Activated B cell treated with CpG ODN at 0.5 μM for 24 hours (primary cell): ENCODE results near the gene MZT2A. TPM values are rescaled to one million over a fixed set of nuclear protein-coding genes. Genes with fewer than 3 reads are reported as not detected.
"Not testable (repeated sequence)": the region's sequence is repeated elsewhere in the genome, so short reads cannot be mapped to it uniquely, and the experiment has no call there.

Experiments used
- ATAC-seq: fragments of 200-7000 bp; cut with Tn5 transposase; one replicate; pipeline ENCODE4 v1.10.0; 2021; ENCODE audit warnings: low read depth, mild to moderate bottlenecking, moderate library complexity
- CTCF ChIA-PET: fragments of 350-600 bp; sonication (Branson Sonifier 250); formaldehyde crosslinking; loops from one replicate; lab custom pipeline; 2021; ENCODE audit warnings: antibody characterized with exemption; lab: Charles Lee
- POLR2A ChIA-PET: fragments of 350-600 bp; sonication (Branson Sonifier 250); formaldehyde crosslinking; loops from one replicate; lab custom pipeline; 2021; ENCODE audit warnings: antibody characterized with exemption; lab: Charles Lee
- DNase-seq: peaks from one replicate; pipeline ENCODE4 v3.0.0; 2022
- H3K27ac Mint-ChIP-seq: one replicate; pipeline ENCODE4 v1.8.0; 2020; ENCODE audit warnings: mixed read lengths
- H3K27me3 Mint-ChIP-seq: one replicate; pipeline ENCODE4 v1.8.0; 2021; ENCODE audit warnings: mixed read lengths
- H3K36me3 Mint-ChIP-seq: one replicate; pipeline ENCODE4 v1.8.0; 2021; ENCODE audit warnings: low read depth, mixed read lengths
- H3K4me1 Mint-ChIP-seq: one replicate; pipeline ENCODE4 v1.8.0; 2021; ENCODE audit warnings: mixed read lengths
- H3K4me3 Mint-ChIP-seq: one replicate; pipeline ENCODE4 v1.8.0; 2020; ENCODE audit warnings: mild to moderate bottlenecking, mixed read lengths
- H3K9me3 Mint-ChIP-seq: one replicate; pipeline ENCODE4 v1.8.0; 2020; ENCODE audit warnings: mixed read lengths
- intact Hi-C: fragments of 100-400 bp; cut with micrococcal nuclease; formaldehyde crosslinking; loops from one replicate; pipeline ENCODE4 v1.15.1; 2024
- total RNA-seq: library from RNA; stranded (reverse); gene quantifications from 2 replicates; pipeline ENCODE4 v1.2.3, GENCODE V29; 2022
- TF ChIP-seq, protein P1 (sequence below): fragments of 200-600 bp; IDR thresholded peaks from one replicate; pipeline ENCODE4 v1.8.0; 2022; ENCODE audit warnings: antibody characterized with exemption, mild to moderate bottlenecking

The MZT2A gene
- total RNA-seq, 1 donor from 2014 or later, result 67.1 TPM

GRCh38 chr2:131476363-131476762 is 15.8 kb downstream of the MZT2A start:
- POLR2A ChIA-PET, H3K4me1 Mint-ChIP-seq, H3K9me3 Mint-ChIP-seq, H3K27me3 Mint-ChIP-seq, ATAC-seq, H3K4me3 Mint-ChIP-seq, H3K27ac Mint-ChIP-seq, CTCF ChIA-PET, DNase-seq, intact Hi-C loops, H3K36me3 Mint-ChIP-seq: not testable (repeated sequence)

DNA sequence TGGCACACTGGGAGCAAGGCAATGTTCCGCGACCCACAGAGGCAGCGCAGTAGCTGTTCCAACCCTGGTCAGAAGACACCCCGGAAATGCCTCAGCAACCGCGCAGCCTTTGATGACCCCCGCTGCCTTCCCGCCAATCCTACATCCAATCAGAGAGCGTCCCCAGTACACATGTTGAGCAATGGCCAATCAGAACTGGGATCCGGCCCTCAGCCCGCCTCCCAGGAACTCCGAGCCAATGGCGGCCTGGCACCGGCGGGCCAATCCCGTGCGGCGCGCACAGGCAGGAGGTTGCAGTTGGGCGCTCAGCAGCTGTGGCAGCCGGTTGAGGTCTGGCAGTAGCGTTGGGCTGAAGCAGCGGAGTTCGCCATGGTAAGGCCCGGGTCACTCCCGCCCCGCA is 16.4 kb downstream of the MZT2A start, which contains the start of gene TUBA3D:
TUBA3D (plus strand) TSS at position 289 of the 400 bp plus-strand sequence; CDS start at position 370, 81 bp downstream.
- H3K27ac Mint-ChIP-seq, result no peak within 1 kb of the TSS
- ChIA-PET POLR2A (interaction anchor here (0.6 kb wide), 1 partner anchor 17 kb away, joined by 3 read pairs; no protein-coding TSS in a partner anchor), CTCF (no interaction called here)
- intact Hi-C loops, result no loop called here
- no peak within 1 kb of the TSS for H3K4me3 Mint-ChIP-seq
- H3K4me1 Mint-ChIP-seq, result no peaks in the 10 kb centered on the region
- no peaks in the 10 kb centered on the region for H3K27me3 Mint-ChIP-seq
- TF ChIP-seq, protein P1, sequence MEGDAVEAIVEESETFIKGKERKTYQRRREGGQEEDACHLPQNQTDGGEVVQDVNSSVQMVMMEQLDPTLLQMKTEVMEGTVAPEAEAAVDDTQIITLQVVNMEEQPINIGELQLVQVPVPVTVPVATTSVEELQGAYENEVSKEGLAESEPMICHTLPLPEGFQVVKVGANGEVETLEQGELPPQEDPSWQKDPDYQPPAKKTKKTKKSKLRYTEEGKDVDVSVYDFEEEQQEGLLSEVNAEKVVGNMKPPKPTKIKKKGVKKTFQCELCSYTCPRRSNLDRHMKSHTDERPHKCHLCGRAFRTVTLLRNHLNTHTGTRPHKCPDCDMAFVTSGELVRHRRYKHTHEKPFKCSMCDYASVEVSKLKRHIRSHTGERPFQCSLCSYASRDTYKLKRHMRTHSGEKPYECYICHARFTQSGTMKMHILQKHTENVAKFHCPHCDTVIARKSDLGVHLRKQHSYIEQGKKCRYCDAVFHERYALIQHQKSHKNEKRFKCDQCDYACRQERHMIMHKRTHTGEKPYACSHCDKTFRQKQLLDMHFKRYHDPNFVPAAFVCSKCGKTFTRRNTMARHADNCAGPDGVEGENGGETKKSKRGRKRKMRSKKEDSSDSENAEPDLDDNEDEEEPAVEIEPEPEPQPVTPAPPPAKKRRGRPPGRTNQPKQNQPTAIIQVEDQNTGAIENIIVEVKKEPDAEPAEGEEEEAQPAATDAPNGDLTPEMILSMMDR, result no peak
- H3K9me3 Mint-ChIP-seq, result no peaks in the 10 kb centered on the region
- ATAC-seq (no peak), DNase-seq (no peak)
- H3K36me3 Mint-ChIP-seq, result peaks cover 5% of the 10 kb centered on the region

DNA sequence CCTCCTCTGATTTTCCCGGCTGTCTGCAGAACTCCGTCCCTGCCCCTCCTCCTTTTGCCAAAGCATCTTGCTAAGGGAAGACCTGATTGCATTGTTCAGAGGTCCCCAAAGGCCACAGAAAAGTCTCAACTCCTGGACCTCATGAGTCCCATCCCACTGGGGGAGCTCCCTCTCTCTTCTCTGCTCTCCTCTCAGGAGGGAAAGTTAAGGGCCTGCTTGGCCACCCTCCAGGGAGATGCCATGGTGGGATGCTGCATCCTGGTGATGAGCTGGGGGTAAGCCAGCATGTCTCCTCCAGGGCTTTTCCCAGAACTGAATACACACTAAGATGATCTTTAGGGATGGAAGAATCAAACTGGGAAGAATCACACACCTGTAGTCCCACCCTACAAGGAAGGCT is 18.9 kb downstream of the MZT2A start:
- POLR2A ChIA-PET, H3K4me1 Mint-ChIP-seq, ATAC-seq, CTCF ChIA-PET, H3K4me3 Mint-ChIP-seq, H3K9me3 Mint-ChIP-seq, H3K36me3 Mint-ChIP-seq, H3K27me3 Mint-ChIP-seq, DNase-seq, intact Hi-C loops, H3K27ac Mint-ChIP-seq: not testable (repeated sequence)

DNA sequence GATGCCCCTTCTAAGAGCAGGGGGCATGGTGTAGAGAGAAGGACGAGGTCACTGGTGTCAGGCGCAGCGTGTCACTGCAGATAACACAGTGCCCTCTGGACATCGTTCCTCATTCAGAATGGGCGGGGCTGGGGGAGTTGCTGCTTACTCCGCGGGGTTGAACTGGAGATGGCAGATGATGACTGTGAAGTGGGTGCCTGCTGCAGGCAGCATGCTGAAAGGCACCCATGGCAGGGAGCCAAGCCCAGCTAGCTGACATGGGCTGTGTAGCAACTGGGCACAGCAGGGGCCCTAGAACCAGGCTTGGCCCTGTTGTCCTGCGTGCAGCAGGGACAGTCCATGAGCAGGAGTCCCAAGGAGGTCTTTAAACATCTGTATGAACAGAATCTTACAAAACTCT is 20.6 kb downstream of the MZT2A start:
- H3K9me3 Mint-ChIP-seq, CTCF ChIA-PET, H3K27ac Mint-ChIP-seq, H3K4me1 Mint-ChIP-seq, H3K27me3 Mint-ChIP-seq, ATAC-seq, H3K36me3 Mint-ChIP-seq, intact Hi-C loops, H3K4me3 Mint-ChIP-seq, DNase-seq, POLR2A ChIA-PET: not testable (repeated sequence)

GRCh38 chr2:131470944-131471343 is 21.3 kb downstream of the MZT2A start:
- H3K27ac Mint-ChIP-seq, POLR2A ChIA-PET, H3K27me3 Mint-ChIP-seq, intact Hi-C loops, H3K4me3 Mint-ChIP-seq, H3K9me3 Mint-ChIP-seq, H3K4me1 Mint-ChIP-seq, DNase-seq, H3K36me3 Mint-ChIP-seq, ATAC-seq, CTCF ChIA-PET: not testable (repeated sequence)

DNA sequence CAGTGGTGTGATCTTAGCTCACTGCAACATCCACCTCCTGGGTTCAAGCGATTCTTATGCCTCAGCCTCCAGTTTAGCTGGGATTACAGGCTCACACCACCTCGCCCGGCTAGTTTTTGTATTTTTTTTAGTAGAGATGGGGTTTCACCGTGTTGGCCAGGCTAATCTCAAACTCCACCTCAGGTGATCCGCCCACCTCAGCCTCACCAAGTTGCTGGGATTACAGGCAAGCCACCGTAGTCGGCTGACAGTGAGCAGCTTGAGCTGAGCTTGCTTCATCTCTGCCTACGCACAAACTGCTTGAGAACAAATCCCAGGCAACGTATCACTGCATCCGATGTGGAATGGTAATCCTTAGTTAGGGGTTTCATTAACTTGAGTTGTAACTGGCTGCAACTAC is 24.5 kb downstream of the MZT2A start:
- CTCF ChIA-PET, H3K36me3 Mint-ChIP-seq: not testable (repeated sequence)

DNA sequence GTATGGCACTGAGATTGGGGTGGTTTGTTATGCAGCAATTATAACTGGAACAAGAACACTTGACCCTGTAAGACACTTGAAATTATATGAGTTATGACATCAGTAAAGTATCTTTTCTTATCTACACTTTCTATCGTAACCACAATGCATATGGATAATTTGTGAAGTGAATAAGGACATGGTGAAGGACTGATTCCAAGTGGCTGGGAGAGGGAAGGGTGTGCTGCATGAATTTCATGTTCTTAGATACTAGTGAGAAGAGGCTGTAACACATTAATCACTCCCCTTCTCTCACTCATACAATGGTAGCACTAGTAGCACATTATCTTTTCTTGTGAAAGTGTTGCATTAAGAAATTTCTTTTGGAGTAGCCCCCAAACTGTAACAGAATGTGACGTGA is 37.3 kb downstream of the MZT2A start:
- DNase-seq, ATAC-seq, H3K27ac Mint-ChIP-seq, H3K9me3 Mint-ChIP-seq, H3K4me3 Mint-ChIP-seq, H3K4me1 Mint-ChIP-seq, POLR2A ChIA-PET, intact Hi-C loops, CTCF ChIA-PET, H3K36me3 Mint-ChIP-seq: not testable (repeated sequence)
- peaks cover 17% of the 10 kb centered on the region for H3K27me3 Mint-ChIP-seq

More for the DNA sequence above, 24.5 kb downstream of the MZT2A start:
- DNase-seq, ATAC-seq, H3K9me3 Mint-ChIP-seq, H3K4me3 Mint-ChIP-seq, H3K27me3 Mint-ChIP-seq, H3K4me1 Mint-ChIP-seq, intact Hi-C loops, POLR2A ChIA-PET, H3K27ac Mint-ChIP-seq: not testable (repeated sequence)

- intact Hi-C loops, DNase-seq, CTCF ChIA-PET, H3K4me3 Mint-ChIP-seq, H3K36me3 Mint-ChIP-seq, H3K27ac Mint-ChIP-seq, H3K9me3 Mint-ChIP-seq, POLR2A ChIA-PET, H3K4me1 Mint-ChIP-seq, ATAC-seq: not testable (repeated sequence)
- H3K27me3 Mint-ChIP-seq, result peaks cover 15% of the 10 kb centered on the region
Observed at GRCh38 chr2:131451265-131451949, 40.8 kb downstream of the MZT2A start.

DNA sequence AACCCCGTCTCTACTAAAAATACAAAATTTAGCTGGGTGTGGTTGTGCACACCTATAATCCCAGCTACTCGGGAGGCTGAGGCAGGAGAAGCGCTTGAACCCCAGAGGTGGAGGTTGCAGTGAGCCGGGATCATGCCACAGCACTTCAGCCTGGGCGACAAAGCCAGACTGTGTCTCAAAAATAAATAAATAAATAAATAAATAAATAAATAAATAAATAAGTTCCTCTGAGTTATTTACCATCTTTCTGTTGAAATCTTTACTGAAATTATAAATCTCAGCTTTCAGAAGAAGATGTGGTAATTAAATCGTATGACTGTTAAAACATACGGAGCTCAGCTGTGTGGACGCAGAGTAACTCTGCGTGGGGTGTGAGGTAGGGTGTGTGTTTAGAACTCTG is 44.2 kb downstream of the MZT2A start:
- POLR2A ChIA-PET, H3K27ac Mint-ChIP-seq, ATAC-seq: not testable (repeated sequence)

More for the DNA sequence above, 44.2 kb downstream of the MZT2A start:
- peaks cover 13% of the 10 kb centered on the region for H3K27me3 Mint-ChIP-seq
- H3K4me3 Mint-ChIP-seq, intact Hi-C loops, H3K4me1 Mint-ChIP-seq, CTCF ChIA-PET, DNase-seq, H3K36me3 Mint-ChIP-seq, H3K9me3 Mint-ChIP-seq: not testable (repeated sequence)
